HepG2 (cell line): ENCODE data around the gene GRB2. TPM values are rescaled to one million over a fixed set of nuclear protein-coding genes. Genes with fewer than 3 reads are reported as not detected.

Experiments used
- CREM ChIP-seq, 2 experiments: sonication (generic) in 1 of 2; formaldehyde crosslinking in 1 of 2; IDR thresholded peaks; 2 replicates each; pipeline versions ENCODE4 v1.4.0 to v1.6.1; 2016 to 2020; ENCODE audit warnings: antibody characterized with exemption in 1 of 2, mild to moderate bottlenecking in 1 of 2, missing genetic modification reagents in 1 of 2
- FOSL2 ChIP-seq: sonication (generic); formaldehyde crosslinking; IDR thresholded peaks from 2 replicates; pipeline ENCODE4 v1.4.0; 2020; ENCODE audit warnings: missing genetic modification reagents
- GABPA ChIP-seq, 2 experiments: IDR thresholded peaks; 2 replicates each; pipeline ENCODE4 v1.6.1; 2011 to 2016; ENCODE audit warnings: low read depth in 2 of 2, low read length in 1 of 2, missing biosample characterization in 1 of 2, missing genetic modification characterization in 1 of 2
- NAIF1 ChIP-seq: sonication (generic); formaldehyde crosslinking; IDR thresholded peaks from 2 replicates; pipeline ENCODE4 v1.5.0; 2020; ENCODE audit warnings: mild to moderate bottlenecking, missing genetic modification reagents, borderline replicate concordance
- PHF8 ChIP-seq: sonication (generic); formaldehyde crosslinking; IDR thresholded peaks from 2 replicates; pipeline ENCODE4 v1.5.0; 2020; ENCODE audit warnings: missing genetic modification reagents
- POLR2AphosphoS2 ChIP-seq: IDR thresholded peaks from 2 replicates; pipeline ENCODE4 v1.6.1; 2011; ENCODE audit warnings: low read depth, low read length, improper control_type of control experiment
- RARA ChIP-seq: IDR thresholded peaks from 2 replicates; pipeline ENCODE4 v1.6.1; 2016; ENCODE audit warnings: missing genetic modification reagents, missing compliant biosample characterization
- SRSF1 ChIP-seq: fragments of 200-400 bp; formaldehyde crosslinking; optimal IDR thresholded peaks from 2 replicates; pipeline ENCODE3; 2017; ENCODE audit warnings: mild to moderate bottlenecking, low read depth, low read length, moderate library complexity
- TEAD3 ChIP-seq: optimal IDR thresholded peaks from 2 replicates; pipeline ENCODE3; 2016; ENCODE audit warnings: borderline replicate concordance
- ZNF383 ChIP-seq: sonication (generic); formaldehyde crosslinking; IDR thresholded peaks from 2 replicates; pipeline ENCODE4 v1.4.0; 2020; ENCODE audit warnings: missing genetic modification reagents, mild to moderate bottlenecking, borderline replicate concordance
- polyA plus RNA-seq, 8 experiments: library from polyadenylated mRNA; depleted of rRNA in 3 of 8; stranded (reverse) in 7 of 8; unstranded in 1 of 8; fragments of >200 nt; fragmentation: Illumina TruSeq in 4 of 8; extraction: Trizol in 4 of 8; gene quantifications; 2 replicates each; pipeline versions ENCODE4 v1.2.1 to v1.2.3, GENCODE V29; 2011 to 2016; ENCODE audit warnings: low read depth in 4 of 8, missing spikeins in 1 of 8, mixed read lengths in 1 of 8; ENCODE audit not compliant: insufficient read depth in 1 of 8
- total RNA-seq, 5 experiments: library from RNA; depleted of rRNA; stranded (reverse); fragments of >200 nt; fragmentation: Illumina TruSeq; extraction: Trizol; gene quantifications; 2 replicates each; pipeline ENCODE4 v1.2.3, GENCODE V29; 2016; ENCODE audit warnings: low read depth in 1 of 5
- TF ChIP-seq, protein P1 (sequence below), 2 experiments: fragments of 450-650 bp in 1 of 2; sonication (generic) in 1 of 2; formaldehyde crosslinking; IDR thresholded peaks; 2 replicates each; pipeline versions ENCODE4 v1.5.0 to v1.8.0; 2020 to 2022; ENCODE audit warnings: mild to moderate bottlenecking in 1 of 2, missing genetic modification reagents in 1 of 2
- TF ChIP-seq, protein P2 (sequence below): sonication (generic); formaldehyde crosslinking; IDR thresholded peaks from 2 replicates; pipeline ENCODE4 v1.4.0; 2020; ENCODE audit warnings: mild to moderate bottlenecking, missing genetic modification reagents, borderline replicate concordance
- TF ChIP-seq, protein P3 (sequence below): IDR thresholded peaks from 2 replicates; pipeline ENCODE4 v1.6.1; 2016; ENCODE audit warnings: missing biosample characterization, missing genetic modification reagents, low read depth
- TF ChIP-seq, protein P4 (sequence below): sonication (generic); formaldehyde crosslinking; IDR thresholded peaks from 2 replicates; pipeline ENCODE4 v1.4.0; 2020; ENCODE audit warnings: mild to moderate bottlenecking, missing genetic modification reagents
- TF ChIP-seq, protein P5 (sequence below): sonication (generic); formaldehyde crosslinking; IDR thresholded peaks from 2 replicates; pipeline ENCODE4 v1.8.0; 2022; ENCODE audit warnings: missing genetic modification reagents, mild to moderate bottlenecking, inconsistent platforms, borderline replicate concordance

The GRB2 gene
- total and polyA plus RNA-seq, 2 of the 13 experiments (the other 11 are each of a cell fraction or from before 2014, with no cell fraction given), result 84.6 to 92.3 TPM

DNA sequence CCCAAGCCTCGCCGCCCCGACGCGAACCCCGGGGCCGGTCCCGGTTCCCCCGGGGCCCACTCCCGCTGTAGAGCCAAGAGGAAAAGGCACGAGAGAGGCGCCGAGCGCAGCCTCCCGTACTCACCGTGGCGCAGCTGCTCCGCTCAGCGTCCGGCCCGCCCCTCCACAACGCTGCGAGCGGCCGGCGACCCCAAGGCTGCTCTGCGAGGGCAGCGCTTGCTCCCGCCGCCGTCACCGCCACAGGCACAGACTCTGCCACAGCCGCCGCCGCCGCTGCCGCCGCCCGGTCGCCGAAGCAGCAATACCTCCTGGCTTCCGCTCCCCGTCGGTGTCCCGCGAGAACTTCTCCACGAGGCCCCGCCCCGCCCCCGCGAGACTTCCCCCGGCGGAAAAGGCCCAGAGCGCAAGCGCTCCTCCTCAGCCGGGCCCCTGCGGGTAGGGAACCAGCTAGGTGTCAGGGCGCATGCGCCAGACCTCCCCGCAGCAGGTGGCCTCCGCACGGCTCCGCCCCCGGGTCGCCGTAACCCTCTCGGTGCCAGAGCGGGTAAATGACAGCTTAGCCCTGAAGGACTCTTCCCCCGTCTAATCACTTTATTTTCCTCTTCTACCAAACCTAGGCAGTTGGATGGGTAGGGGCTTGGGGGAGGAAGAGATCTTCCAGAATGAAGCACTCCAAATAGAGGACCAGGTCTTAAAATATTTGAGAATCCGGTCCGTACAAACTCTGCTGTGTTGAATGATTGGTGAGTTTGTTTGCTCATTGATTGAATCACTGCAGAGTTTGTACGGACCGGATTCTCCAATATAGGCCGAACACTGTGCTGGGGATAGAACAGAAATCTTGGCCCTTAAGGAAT lies at the start of gene GRB2 (continued):
- TF ChIP-seq, protein P1, sequence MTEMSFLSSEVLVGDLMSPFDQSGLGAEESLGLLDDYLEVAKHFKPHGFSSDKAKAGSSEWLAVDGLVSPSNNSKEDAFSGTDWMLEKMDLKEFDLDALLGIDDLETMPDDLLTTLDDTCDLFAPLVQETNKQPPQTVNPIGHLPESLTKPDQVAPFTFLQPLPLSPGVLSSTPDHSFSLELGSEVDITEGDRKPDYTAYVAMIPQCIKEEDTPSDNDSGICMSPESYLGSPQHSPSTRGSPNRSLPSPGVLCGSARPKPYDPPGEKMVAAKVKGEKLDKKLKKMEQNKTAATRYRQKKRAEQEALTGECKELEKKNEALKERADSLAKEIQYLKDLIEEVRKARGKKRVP (CRISPR knock-in tag; IDR thresholded peaks at IDR 0.05), result peak in 1 of 2 experiments; percentile 8; a peak in 1 of 4 replicates
- TF ChIP-seq POLR2AphosphoS2, result no peak
- TF ChIP-seq, protein P2, sequence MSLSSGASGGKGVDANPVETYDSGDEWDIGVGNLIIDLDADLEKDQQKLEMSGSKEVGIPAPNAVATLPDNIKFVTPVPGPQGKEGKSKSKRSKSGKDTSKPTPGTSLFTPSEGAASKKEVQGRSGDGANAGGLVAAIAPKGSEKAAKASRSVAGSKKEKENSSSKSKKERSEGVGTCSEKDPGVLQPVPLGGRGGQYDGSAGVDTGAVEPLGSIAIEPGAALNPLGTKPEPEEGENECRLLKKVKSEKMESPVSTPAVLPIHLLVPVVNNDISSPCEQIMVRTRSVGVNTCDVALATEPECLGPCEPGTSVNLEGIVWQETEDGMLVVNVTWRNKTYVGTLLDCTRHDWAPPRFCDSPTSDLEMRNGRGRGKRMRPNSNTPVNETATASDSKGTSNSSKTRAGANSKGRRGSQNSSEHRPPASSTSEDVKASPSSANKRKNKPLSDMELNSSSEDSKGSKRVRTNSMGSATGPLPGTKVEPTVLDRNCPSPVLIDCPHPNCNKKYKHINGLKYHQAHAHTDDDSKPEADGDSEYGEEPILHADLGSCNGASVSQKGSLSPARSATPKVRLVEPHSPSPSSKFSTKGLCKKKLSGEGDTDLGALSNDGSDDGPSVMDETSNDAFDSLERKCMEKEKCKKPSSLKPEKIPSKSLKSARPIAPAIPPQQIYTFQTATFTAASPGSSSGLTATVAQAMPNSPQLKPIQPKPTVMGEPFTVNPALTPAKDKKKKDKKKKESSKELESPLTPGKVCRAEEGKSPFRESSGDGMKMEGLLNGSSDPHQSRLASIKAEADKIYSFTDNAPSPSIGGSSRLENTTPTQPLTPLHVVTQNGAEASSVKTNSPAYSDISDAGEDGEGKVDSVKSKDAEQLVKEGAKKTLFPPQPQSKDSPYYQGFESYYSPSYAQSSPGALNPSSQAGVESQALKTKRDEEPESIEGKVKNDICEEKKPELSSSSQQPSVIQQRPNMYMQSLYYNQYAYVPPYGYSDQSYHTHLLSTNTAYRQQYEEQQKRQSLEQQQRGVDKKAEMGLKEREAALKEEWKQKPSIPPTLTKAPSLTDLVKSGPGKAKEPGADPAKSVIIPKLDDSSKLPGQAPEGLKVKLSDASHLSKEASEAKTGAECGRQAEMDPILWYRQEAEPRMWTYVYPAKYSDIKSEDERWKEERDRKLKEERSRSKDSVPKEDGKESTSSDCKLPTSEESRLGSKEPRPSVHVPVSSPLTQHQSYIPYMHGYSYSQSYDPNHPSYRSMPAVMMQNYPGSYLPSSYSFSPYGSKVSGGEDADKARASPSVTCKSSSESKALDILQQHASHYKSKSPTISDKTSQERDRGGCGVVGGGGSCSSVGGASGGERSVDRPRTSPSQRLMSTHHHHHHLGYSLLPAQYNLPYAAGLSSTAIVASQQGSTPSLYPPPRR, result 0 out of 2 replicates have a peak, but pooled peaks have one; percentile 25
- TF ChIP-seq NAIF1, result peak; percentile 56; the same call in 1 of the 2 replicates
- peak; percentile 59 for TF ChIP-seq TEAD3
- TF ChIP-seq, protein P3, sequence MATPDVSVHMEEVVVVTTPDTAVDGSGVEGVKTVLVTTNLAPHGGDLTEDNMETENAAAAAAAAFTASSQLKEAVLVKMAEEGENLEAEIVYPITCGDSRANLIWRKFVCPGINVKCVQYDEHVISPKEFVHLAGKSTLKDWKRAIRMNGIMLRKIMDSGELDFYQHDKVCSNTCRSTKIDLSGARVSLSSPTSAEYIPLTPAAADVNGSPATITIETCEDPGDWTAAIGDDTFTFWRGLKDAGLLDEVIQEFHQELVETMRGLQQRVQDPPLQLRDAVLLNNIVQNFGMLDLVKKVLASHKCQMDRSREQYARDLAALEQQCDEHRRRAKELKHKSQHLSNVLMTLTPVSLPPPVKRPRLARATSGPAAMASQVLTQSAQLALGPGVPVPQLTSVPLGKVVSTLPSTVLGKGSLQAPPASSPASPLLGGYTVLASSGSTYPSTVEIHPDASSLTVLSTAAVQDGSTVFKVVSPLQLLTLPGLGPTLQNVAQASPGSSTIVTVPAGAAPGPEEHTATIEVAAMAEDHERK (CRISPR knock-in tag), result peak; percentile 12; the same call in 1 of the 2 replicates
- TF ChIP-seq SRSF1, result peak; percentile 63
- TF ChIP-seq, protein P4, sequence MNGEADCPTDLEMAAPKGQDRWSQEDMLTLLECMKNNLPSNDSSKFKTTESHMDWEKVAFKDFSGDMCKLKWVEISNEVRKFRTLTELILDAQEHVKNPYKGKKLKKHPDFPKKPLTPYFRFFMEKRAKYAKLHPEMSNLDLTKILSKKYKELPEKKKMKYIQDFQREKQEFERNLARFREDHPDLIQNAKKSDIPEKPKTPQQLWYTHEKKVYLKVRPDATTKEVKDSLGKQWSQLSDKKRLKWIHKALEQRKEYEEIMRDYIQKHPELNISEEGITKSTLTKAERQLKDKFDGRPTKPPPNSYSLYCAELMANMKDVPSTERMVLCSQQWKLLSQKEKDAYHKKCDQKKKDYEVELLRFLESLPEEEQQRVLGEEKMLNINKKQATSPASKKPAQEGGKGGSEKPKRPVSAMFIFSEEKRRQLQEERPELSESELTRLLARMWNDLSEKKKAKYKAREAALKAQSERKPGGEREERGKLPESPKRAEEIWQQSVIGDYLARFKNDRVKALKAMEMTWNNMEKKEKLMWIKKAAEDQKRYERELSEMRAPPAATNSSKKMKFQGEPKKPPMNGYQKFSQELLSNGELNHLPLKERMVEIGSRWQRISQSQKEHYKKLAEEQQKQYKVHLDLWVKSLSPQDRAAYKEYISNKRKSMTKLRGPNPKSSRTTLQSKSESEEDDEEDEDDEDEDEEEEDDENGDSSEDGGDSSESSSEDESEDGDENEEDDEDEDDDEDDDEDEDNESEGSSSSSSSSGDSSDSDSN (CRISPR knock-in tag), result peak; percentile 79
- TF ChIP-seq PHF8 (CRISPR knock-in tag), result peak; percentile 86
- TF ChIP-seq RARA, result no peak; the same call in none of the 2 replicates
- TF ChIP-seq, protein P5, sequence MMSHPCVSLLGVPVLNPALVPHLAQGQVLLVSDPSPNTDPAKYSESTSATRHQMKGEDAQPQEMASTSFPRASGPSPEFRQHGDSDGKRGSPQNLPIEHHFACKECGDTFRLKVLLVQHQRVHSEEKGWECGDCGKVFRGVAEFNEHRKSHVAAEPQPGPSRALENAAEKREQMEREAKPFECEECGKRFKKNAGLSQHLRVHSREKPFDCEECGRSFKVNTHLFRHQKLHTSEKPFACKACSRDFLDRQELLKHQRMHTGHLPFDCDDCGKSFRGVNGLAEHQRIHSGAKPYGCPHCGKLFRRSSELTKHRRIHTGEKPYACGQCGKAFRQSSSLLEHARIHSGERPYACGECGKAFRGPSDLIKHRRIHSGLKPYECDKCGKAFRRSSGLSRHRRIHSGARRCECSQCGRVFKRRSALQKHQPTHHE (CRISPR knock-in tag), result no peak; the same call in none of the 2 replicates
- TF ChIP-seq GABPA (IDR thresholded peaks at IDR 0.05; ENCODE audit: low read depth, low read length), result peak; percentile 54
- peak; percentile 78 for TF ChIP-seq GABPA (CRISPR knock-in tag; IDR thresholded peaks at IDR 0.05; ENCODE audit: low read depth)
- 0 out of 2 replicates have a peak, but pooled peaks have one; percentile 14 for TF ChIP-seq FOSL2 (CRISPR knock-in tag)
- TF ChIP-seq CREM (IDR thresholded peaks at IDR 0.05), result 0 out of 2 replicates have a peak, but pooled peaks have one; percentile 26
- no peak for TF ChIP-seq CREM (CRISPR knock-in tag; IDR thresholded peaks at IDR 0.05)
- 0 out of 2 replicates have a peak, but pooled peaks have one; percentile 89 for TF ChIP-seq ZNF383 (CRISPR knock-in tag)
